Trophoblast cell (in vitro differentiated cells and primary cell): ENCODE data around the gene TBC1D9B.

Source experiments
- DNase-seq, 2 donors: peaks; one replicate each; pipeline ENCODE4 v3.0.0-alpha.2; 2016
- H2AFZ ChIP-seq: 2 replicates; pipeline ENCODE4 v1.6.1; 2013; ENCODE audit warnings: low read length, moderate library complexity, mild to moderate bottlenecking; ENCODE audit not compliant: insufficient read depth, poor library complexity
- H2AK5ac ChIP-seq: 2 replicates; pipeline ENCODE4 v1.6.1; 2013; ENCODE audit warnings: mild to moderate bottlenecking, low read length
- H2BK120ac ChIP-seq: 2 replicates; pipeline ENCODE4 v1.6.1; 2013; ENCODE audit warnings: low read length, mild to moderate bottlenecking, moderate library complexity; ENCODE audit not compliant: insufficient read depth, poor library complexity
- H2BK12ac ChIP-seq: 2 replicates; pipeline ENCODE4 v1.6.1; 2013; ENCODE audit warnings: mild to moderate bottlenecking, low read length, moderate library complexity
- H2BK5ac ChIP-seq: 2 replicates; pipeline ENCODE4 v1.6.1; 2013; ENCODE audit warnings: low read length, low read depth, moderate library complexity, mild to moderate bottlenecking; ENCODE audit not compliant: poor library complexity
- H3K14ac ChIP-seq: 2 replicates; pipeline ENCODE4 v1.6.1; 2013; ENCODE audit warnings: mild to moderate bottlenecking, low read length
- H3K18ac ChIP-seq: 2 replicates; pipeline ENCODE4 v1.6.1; 2013; ENCODE audit warnings: mild to moderate bottlenecking, low read length
- H3K23ac ChIP-seq: 2 replicates; pipeline ENCODE4 v1.6.1; 2013; ENCODE audit warnings: low read length
- H3K27ac ChIP-seq: 2 replicates; pipeline ENCODE4 v1.5.1; 2013; ENCODE audit warnings: low read depth, mild to moderate bottlenecking, inconsistent platforms, low read length, moderate library complexity
- H3K27me3 ChIP-seq: 2 replicates; pipeline ENCODE4 v1.6.1; 2013; ENCODE audit warnings: inconsistent platforms, mild to moderate bottlenecking, low read length, moderate library complexity; ENCODE audit not compliant: insufficient read depth
- H3K36me3 ChIP-seq, 2 experiments: 1 replicate in 1 of 2; 2 replicates in 1 of 2; pipeline ENCODE4 v1.6.1; 2013; ENCODE audit warnings: low read length in 2 of 2, mild to moderate bottlenecking in 2 of 2, moderate library complexity in 1 of 2; ENCODE audit not compliant: insufficient read depth in 2 of 2, control insufficient read depth in 1 of 2
- H3K4ac ChIP-seq: 2 replicates; pipeline ENCODE4 v1.6.1; 2013; ENCODE audit warnings: low read depth, mild to moderate bottlenecking, low read length, moderate library complexity
- H3K4me1 ChIP-seq, 2 experiments: 1 replicate in 1 of 2; 2 replicates in 1 of 2; pipeline ENCODE4 v1.6.1; 2013; ENCODE audit warnings: low read length in 2 of 2, mild to moderate bottlenecking in 2 of 2, moderate library complexity in 1 of 2; ENCODE audit not compliant: insufficient read depth in 2 of 2, control insufficient read depth in 1 of 2
- H3K4me2 ChIP-seq: 2 replicates; pipeline ENCODE4 v1.6.1; 2013; ENCODE audit warnings: inconsistent platforms, mild to moderate bottlenecking, low read length, moderate library complexity
- H3K4me3 ChIP-seq: 2 replicates; pipeline ENCODE4 v1.5.1; 2013; ENCODE audit warnings: mild to moderate bottlenecking, low read depth, low read length, inconsistent platforms
- H3K79me1 ChIP-seq: one replicate; pipeline ENCODE4 v1.6.1; 2013; ENCODE audit warnings: low read length
- H3K79me2 ChIP-seq: 2 replicates; pipeline ENCODE4 v1.6.1; 2013; ENCODE audit warnings: low read length, mild to moderate bottlenecking; ENCODE audit not compliant: control insufficient read depth, insufficient read depth, poor library complexity
- H3K9ac ChIP-seq: 2 replicates; pipeline ENCODE4 v1.6.1; 2013; ENCODE audit warnings: mild to moderate bottlenecking, low read length
- H3K9me3 ChIP-seq: 2 replicates; pipeline ENCODE4 v1.6.1; 2013; ENCODE audit warnings: low read depth, mild to moderate bottlenecking, control low read depth, inconsistent platforms, low read length; ENCODE audit not compliant: insufficient read depth
- H4K12ac ChIP-seq: 2 replicates; pipeline ENCODE4 v1.6.1; 2013; ENCODE audit warnings: low read depth, mild to moderate bottlenecking, low read length, moderate library complexity
- H4K8ac ChIP-seq: 2 replicates; pipeline ENCODE4 v1.6.1; 2013; ENCODE audit warnings: low read depth, mild to moderate bottlenecking, low read length, moderate library complexity
- H4K91ac ChIP-seq: one replicate; pipeline ENCODE4 v1.6.1; 2013; ENCODE audit warnings: low read depth, mild to moderate bottlenecking, low read length, moderate library complexity
- WGBS: extraction: QIAGEN DNeasy Blood & Tissue Kit; methylation state at CpG from one replicate; pipeline ENCODE4 v1.1.7; 2013; ENCODE audit warnings: missing lambda C conversion rate; ENCODE audit not compliant: insufficient read length, insufficient coverage; ENCODE audit errors: extremely low coverage; 5-methylcytosine and 5-hydroxymethylcytosine counted together

The TBC1D9B gene

DNA sequence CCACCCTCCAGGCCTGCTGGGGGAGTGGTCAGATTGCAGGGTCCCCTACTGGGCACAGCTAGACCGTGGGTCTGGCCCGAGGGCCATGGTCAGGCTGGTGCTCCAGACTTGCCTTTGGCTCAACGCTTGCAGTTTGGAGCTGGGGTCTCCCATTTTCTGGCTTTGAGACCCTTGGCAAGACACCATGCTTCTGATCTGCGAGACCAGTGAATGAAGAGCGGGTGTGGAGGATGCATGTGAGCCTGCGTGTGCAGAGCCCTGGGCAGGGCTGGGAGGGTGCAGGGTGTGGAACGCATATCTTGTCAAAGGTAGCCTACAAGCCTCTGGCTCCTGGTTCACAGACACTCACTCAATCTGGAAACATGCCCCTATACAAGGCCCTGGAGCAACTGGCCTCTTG is 43.0 kb downstream of the TBC1D9B start:
- Histone ChIP-seq H2BK5ac (no peak overlapping the region), H3K18ac (no peak overlapping the region), H2AFZ (no peak overlapping the region), H3K14ac (no peak overlapping the region), H3K79me2 (no peaks in the 10 kb centered on the region), H4K91ac (no peak overlapping the region), H3K23ac (no peak overlapping the region), H3K36me3 (peaks cover 59 to 65% of the 10 kb centered on the region in 2 experiments), H3K9ac (no peak overlapping the region), H2BK120ac (no peak overlapping the region), H3K4me1 (no peaks in the 10 kb centered on the region), H3K27ac (no peak overlapping the region), H3K4me2 (no peak overlapping the region), H3K79me1 (no peaks in the 10 kb centered on the region), H2AK5ac (no peak overlapping the region), H3K9me3 (peaks cover 14% of the 10 kb centered on the region), H4K12ac (no peak overlapping the region), H3K4me3 (no peak overlapping the region), H3K4ac (no peak overlapping the region), H2BK12ac (no peak overlapping the region), H3K27me3 (no peaks in the 10 kb centered on the region), H4K8ac (no peak overlapping the region)
- no peak for DNase-seq
- no CpG with 5 or more reads among the region's 7 CpGs for WGBS

DNA sequence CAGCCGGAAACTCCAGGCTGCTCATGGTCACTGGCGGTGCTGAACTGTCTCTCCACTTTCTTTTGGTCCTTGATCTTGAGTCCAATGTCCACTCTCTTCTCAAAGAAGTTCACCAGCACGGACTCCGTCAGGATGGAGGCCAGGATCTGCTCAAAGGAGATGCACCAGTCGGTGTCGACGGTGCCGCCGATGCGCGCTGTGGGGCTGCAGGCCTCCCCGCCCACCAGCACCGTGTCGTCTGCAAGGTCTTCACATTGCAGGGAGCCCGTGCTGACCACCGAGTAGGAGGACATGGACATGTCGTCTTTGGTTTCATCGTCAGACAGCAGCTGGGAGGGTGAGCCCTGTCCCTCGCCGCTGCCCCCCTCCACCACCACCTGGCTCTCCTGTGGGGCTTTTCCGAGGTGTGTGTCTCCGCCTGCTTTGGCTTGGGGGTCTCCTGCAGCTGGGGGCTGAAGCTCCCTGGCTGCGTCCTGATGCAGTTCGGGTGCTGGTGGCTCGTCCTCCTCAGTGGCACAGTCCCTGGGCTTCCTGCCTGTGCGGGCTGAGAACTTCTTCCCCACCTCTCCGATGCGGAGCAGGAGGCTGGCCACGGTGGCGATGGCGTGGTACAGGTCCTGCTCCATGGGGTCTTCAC is 44.1 kb downstream of the TBC1D9B start:
- Histone ChIP-seq H3K9me3 (peaks cover 14% of the 10 kb centered on the region), H4K8ac (no peak overlapping the region), H3K27ac (no peak overlapping the region), H3K14ac (no peak overlapping the region), H4K12ac (no peak overlapping the region), H3K4me2 (no peak overlapping the region), H2AFZ (no peak overlapping the region), H3K4me3 (no peak overlapping the region), H3K79me2 (peaks cover 4% of the 10 kb centered on the region), H3K18ac (no peak overlapping the region), H2BK5ac (no peak overlapping the region), H4K91ac (no peak overlapping the region), H3K4me1 (no peaks in the 10 kb centered on the region), H2AK5ac (no peak overlapping the region), H3K9ac (no peak overlapping the region), H3K27me3 (no peaks in the 10 kb centered on the region), H3K36me3 (peaks cover 52 to 55% of the 10 kb centered on the region in 2 experiments), H2BK120ac (no peak overlapping the region), H3K79me1 (peaks cover 4% of the 10 kb centered on the region), H3K4ac (no peak overlapping the region), H2BK12ac (no peak overlapping the region), H3K23ac (no peak overlapping the region)
- DNase-seq = no peak
- no CpG with 5 or more reads among the region's 31 CpGs for WGBS

GRCh38 chr5:179862891-179863290 is 44.8 kb downstream of the TBC1D9B start:
- Histone ChIP-seq H3K79me1 (peaks cover 4% of the 10 kb centered on the region), H4K91ac (no peak overlapping the region), H2BK120ac (no peak overlapping the region), H3K36me3 (peaks cover 50 to 53% of the 10 kb centered on the region in 2 experiments), H2BK12ac (no peak overlapping the region), H3K9ac (no peak overlapping the region), H2AK5ac (no peak overlapping the region), H3K27me3 (no peaks in the 10 kb centered on the region), H3K18ac (no peak overlapping the region), H2BK5ac (no peak overlapping the region), H3K79me2 (peaks cover 4% of the 10 kb centered on the region), H3K4me3 (no peak overlapping the region), H3K27ac (no peak overlapping the region), H3K4me2 (no peak overlapping the region), H2AFZ (no peak overlapping the region), H3K14ac (no peak overlapping the region), H4K12ac (no peak overlapping the region), H4K8ac (no peak overlapping the region), H3K9me3 (peaks cover 14% of the 10 kb centered on the region), H3K4ac (no peak overlapping the region), H3K23ac (no peak overlapping the region), H3K4me1 (no peaks in the 10 kb centered on the region)
- no CpG with 5 or more reads among the region's 9 CpGs for WGBS
- no peak for DNase-seq

- H3K18ac ChIP-seq = no peak overlapping the region
- H3K4me3 ChIP-seq = peak overlapping the region; percentile 56
- H3K79me1 ChIP-seq = peaks cover 4% of the 10 kb centered on the region
- H3K36me3 ChIP-seq = peaks cover 45 to 48% of the 10 kb centered on the region in 2 experiments
- H3K4me2 ChIP-seq = no peak overlapping the region
- H2BK120ac ChIP-seq = no peak overlapping the region
- H2BK12ac ChIP-seq = no peak overlapping the region
- no peaks in the 10 kb centered on the region for H3K4me1 ChIP-seq
- H3K9me3 ChIP-seq = peaks cover 14% of the 10 kb centered on the region
- H4K91ac ChIP-seq = no peak overlapping the region
- H2BK5ac ChIP-seq = no peak overlapping the region
- H3K9ac ChIP-seq = no peak overlapping the region
- no peak overlapping the region for H3K23ac ChIP-seq
- no peaks in the 10 kb centered on the region for H3K27me3 ChIP-seq
- H3K79me2 ChIP-seq = peaks cover 4% of the 10 kb centered on the region
- H4K8ac ChIP-seq = no peak overlapping the region
- H4K12ac ChIP-seq = no peak overlapping the region
- H3K27ac ChIP-seq = no peak overlapping the region
- no CpG with 5 or more reads among the region's 2 CpGs for WGBS
- no peak overlapping the region for H3K4ac ChIP-seq
- no peak overlapping the region for H3K14ac ChIP-seq
- DNase-seq = no peak
- no peak overlapping the region for H2AFZ ChIP-seq
- no peak overlapping the region for H2AK5ac ChIP-seq
These were observed 45.4 kb downstream of the TBC1D9B start for GRCh38 chr5:179862296-179862695.
